HUES64 (cell line): Measurements from ENCODE around the gene MBNL1.

Source experiments
- H3K27ac ChIP-seq: 2 replicates; pipeline ENCODE4 v1.7.0; 2013; ENCODE audit warnings: low read depth, low read length, inconsistent platforms
- H3K27me3 ChIP-seq: 2 replicates; pipeline ENCODE4 v1.6.1; 2013; ENCODE audit warnings: mild to moderate bottlenecking, low read length; ENCODE audit not compliant: insufficient read depth
- H3K36me3 ChIP-seq: 2 replicates; pipeline ENCODE4 v1.6.1; 2013; ENCODE audit warnings: mild to moderate bottlenecking, low read length; ENCODE audit not compliant: insufficient read depth
- H3K4me1 ChIP-seq: 2 replicates; pipeline ENCODE4 v1.6.1; 2013; ENCODE audit warnings: mild to moderate bottlenecking, low read length, moderate library complexity; ENCODE audit not compliant: insufficient read depth
- H3K4me3 ChIP-seq: 2 replicates; pipeline ENCODE4 v1.5.1; 2013; ENCODE audit warnings: mild to moderate bottlenecking, low read length, moderate library complexity
- H3K9ac ChIP-seq: 2 replicates; pipeline ENCODE4 v1.6.1; 2013; ENCODE audit warnings: mild to moderate bottlenecking, low read depth, low read length
- H3K9me3 ChIP-seq: 2 replicates; pipeline ENCODE4 v1.6.1; 2013; ENCODE audit warnings: low read depth, low read length; ENCODE audit not compliant: insufficient read depth
- WGBS: fragments of 150-250, 120-280 bp; methylation state at CpG from one replicate; pipeline ENCODE4 v1.1.7; 2013; ENCODE audit warnings: missing lambda C conversion rate; 5-methylcytosine and 5-hydroxymethylcytosine counted together

MBNL1 gene

DNA sequence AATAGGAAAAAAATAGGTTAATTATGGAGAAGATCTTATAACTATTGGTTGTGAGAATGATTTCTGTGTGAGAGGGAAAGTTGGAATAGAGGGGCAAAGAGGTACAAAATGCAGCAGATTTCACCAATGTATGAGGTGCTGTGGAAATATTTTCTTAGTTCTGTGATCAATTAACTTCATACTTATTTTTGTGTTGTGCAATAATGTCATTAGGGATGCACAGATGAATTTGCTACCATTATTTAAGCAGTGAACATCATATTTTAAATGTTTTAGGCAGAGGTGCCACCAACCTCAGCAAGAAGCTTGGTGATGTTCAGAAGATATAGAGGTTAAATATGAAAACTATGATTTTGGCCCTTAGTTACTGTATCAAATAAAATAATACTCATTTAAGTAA lies 21.6 kb downstream of the MBNL1 start:
- Histone ChIP-seq H3K36me3 (no peaks in the 10 kb centered on the region), H3K4me3 (no peak overlapping the region), H3K9me3 (no peaks in the 10 kb centered on the region), H3K27me3 (no peaks in the 10 kb centered on the region), H3K4me1 (peaks cover 6% of the 10 kb centered on the region; the same call in 1 of the 2 replicates), H3K9ac (no peak overlapping the region), H3K27ac (no peak overlapping the region)

DNA sequence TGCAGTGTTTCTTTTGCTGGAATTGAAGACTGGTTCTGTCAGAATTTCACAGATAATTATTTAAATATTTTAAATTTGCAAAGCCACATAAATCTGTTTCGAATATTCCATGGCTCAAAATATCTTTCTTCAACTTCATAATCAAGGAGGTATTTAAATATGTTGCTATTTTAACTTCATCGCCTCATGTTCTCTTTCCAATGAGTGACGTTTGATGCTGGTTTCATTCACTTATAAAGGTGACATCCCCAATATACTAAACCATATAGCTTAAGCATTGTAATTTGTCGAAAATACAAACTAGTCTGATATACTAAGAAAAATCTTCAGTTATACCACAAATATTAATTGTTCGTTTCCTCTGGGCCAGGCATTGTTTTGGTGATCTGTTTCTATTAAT lies 22.5 kb downstream of the MBNL1 start:
- 91% methylated on average over 4 of the region's 5 CpGs for WGBS
- Histone ChIP-seq H3K27ac (no peak overlapping the region), H3K27me3 (no peaks in the 10 kb centered on the region), H3K9ac (no peak overlapping the region), H3K9me3 (no peaks in the 10 kb centered on the region), H3K4me1 (peaks cover 6% of the 10 kb centered on the region; the same call in 1 of the 2 replicates), H3K36me3 (no peaks in the 10 kb centered on the region), H3K4me3 (no peak overlapping the region)

GRCh38 chr3:152291649-152292066 lies 22.9 kb downstream of the MBNL1 start:
- Histone ChIP-seq H3K27me3 (no peaks in the 10 kb centered on the region), H3K27ac (no peak overlapping the region), H3K4me1 (peaks cover 6% of the 10 kb centered on the region; the same call in 1 of the 2 replicates), H3K9ac (no peak overlapping the region), H3K36me3 (no peaks in the 10 kb centered on the region), H3K4me3 (no peak overlapping the region), H3K9me3 (no peaks in the 10 kb centered on the region)
- 98% methylated on average over 4 of the region's 4 CpGs for WGBS

DNA sequence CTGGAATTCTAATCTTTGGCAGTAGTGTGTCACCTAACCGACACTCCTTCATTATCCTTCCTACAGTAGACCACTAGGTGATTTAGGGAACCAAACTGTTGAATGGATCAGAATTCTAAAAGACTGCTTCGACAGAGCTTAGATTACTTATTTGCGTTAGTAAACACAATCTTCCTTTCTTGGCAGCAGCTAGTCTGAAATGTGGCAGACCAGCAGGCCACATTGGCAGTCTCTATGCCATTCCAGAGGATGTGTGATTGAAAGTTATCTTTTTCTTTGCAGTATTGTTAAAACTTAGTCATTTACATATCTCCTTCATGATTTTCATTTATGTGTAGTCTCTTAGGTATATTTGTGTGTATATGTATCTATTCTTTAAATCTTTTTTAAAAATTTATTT lies 23.6 kb downstream of the MBNL1 start:
- H3K27me3 ChIP-seq, result no peaks in the 10 kb centered on the region
- H3K4me3 ChIP-seq, result no peak overlapping the region
- 96% methylated on average over 3 of the region's 3 CpGs for WGBS
- peaks cover 6% of the 10 kb centered on the region; the same call in 1 of the 2 replicates for H3K4me1 ChIP-seq
- no peak overlapping the region for H3K9ac ChIP-seq
- H3K27ac ChIP-seq, result no peak overlapping the region
- H3K9me3 ChIP-seq, result no peaks in the 10 kb centered on the region
- H3K36me3 ChIP-seq, result no peaks in the 10 kb centered on the region

DNA sequence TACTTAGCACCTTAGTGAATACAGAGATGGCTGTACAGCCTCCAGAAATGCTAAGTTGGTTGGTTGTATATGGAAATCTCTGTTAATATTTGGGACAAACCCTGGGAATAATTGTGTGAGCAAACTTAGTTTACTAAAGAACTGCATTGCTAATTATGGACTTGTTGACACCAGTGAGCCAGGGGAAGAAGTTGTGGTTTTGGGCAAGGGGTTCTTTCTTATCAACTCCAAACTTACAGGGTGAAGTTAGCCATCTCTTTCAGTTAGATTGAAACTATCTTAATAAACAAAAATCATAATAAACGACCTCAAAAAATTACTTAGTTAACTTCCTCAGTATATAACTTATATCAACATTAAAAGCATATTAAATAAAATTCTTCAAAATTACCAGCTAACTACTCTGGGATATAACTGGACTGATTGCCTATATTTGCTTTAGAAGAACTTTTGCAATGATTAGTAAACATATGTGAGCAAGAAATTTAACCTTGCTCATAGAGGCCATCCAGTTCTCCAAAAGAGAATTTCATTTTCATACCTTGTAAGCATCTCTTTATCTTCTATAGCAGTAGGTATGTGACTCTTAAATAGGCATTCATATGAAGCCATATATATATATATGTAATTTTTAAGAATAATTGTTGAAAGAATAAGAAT lies 24.7 kb downstream of the MBNL1 start:
- H3K27ac ChIP-seq, result no peak overlapping the region
- peaks cover 11% of the 10 kb centered on the region for H3K4me1 ChIP-seq
- H3K9ac ChIP-seq, result no peak overlapping the region
- no peaks in the 10 kb centered on the region for H3K36me3 ChIP-seq
- H3K4me3 ChIP-seq, result no peak overlapping the region
- H3K27me3 ChIP-seq, result no peaks in the 10 kb centered on the region
- H3K9me3 ChIP-seq, result no peaks in the 10 kb centered on the region
- WGBS, result 71% methylated on average over 1 of the region's 1 CpG

- Histone ChIP-seq H3K4me1 (peaks cover 23% of the 10 kb centered on the region), H3K36me3 (no peaks in the 10 kb centered on the region), H3K27ac (no peak overlapping the region), H3K4me3 (no peak overlapping the region), H3K9ac (no peak overlapping the region), H3K27me3 (no peaks in the 10 kb centered on the region), H3K9me3 (no peaks in the 10 kb centered on the region)
- 92% methylated on average over 1 of the region's 1 CpG for WGBS
These were observed 26.6 kb downstream of the MBNL1 start for GRCh38 chr3:152295344-152295743.

- Histone ChIP-seq H3K27me3 (no peaks in the 10 kb centered on the region), H3K9me3 (no peaks in the 10 kb centered on the region), H3K9ac (no peak overlapping the region), H3K4me1 (peaks cover 28% of the 10 kb centered on the region), H3K36me3 (no peaks in the 10 kb centered on the region), H3K4me3 (no peak overlapping the region), H3K27ac (no peak overlapping the region)
- 82% methylated on average over 1 of the region's 1 CpG for WGBS
These were observed 27.1 kb downstream of the MBNL1 start for GRCh38 chr3:152295806-152296205.

GRCh38 chr3:152296382-152296781 lies 27.7 kb downstream of the MBNL1 start:
- Histone ChIP-seq H3K9ac (no peak overlapping the region), H3K9me3 (no peaks in the 10 kb centered on the region), H3K36me3 (no peaks in the 10 kb centered on the region), H3K27me3 (no peaks in the 10 kb centered on the region), H3K27ac (no peak overlapping the region), H3K4me1 (peaks cover 34% of the 10 kb centered on the region), H3K4me3 (no peak overlapping the region)
- WGBS, result 97% methylated on average over 3 of the region's 3 CpGs

GRCh38 chr3:152296971-152297370 lies 28.2 kb downstream of the MBNL1 start:
- no peaks in the 10 kb centered on the region for H3K36me3 ChIP-seq
- no peaks in the 10 kb centered on the region for H3K27me3 ChIP-seq
- H3K9ac ChIP-seq, result no peak overlapping the region
- peaks cover 40% of the 10 kb centered on the region for H3K4me1 ChIP-seq
- no peaks in the 10 kb centered on the region for H3K9me3 ChIP-seq
- H3K4me3 ChIP-seq, result no peak overlapping the region
- H3K27ac ChIP-seq, result no peak overlapping the region
- 92% methylated on average over 1 of the region's 1 CpG for WGBS

- Histone ChIP-seq H3K9ac (peak overlapping the region; percentile 56), H3K27me3 (no peaks in the 10 kb centered on the region), H3K4me1 (peaks cover 55% of the 10 kb centered on the region), H3K36me3 (no peaks in the 10 kb centered on the region), H3K9me3 (no peaks in the 10 kb centered on the region), H3K4me3 (0 out of 2 replicates have a peak overlapping the region, but pooled peaks have one; percentile 24), H3K27ac (peak overlapping the region; percentile 39; the same call in 1 of the 2 replicates)
- 82% methylated on average over 14 of the region's 14 CpGs for WGBS
These were observed 29.9 kb downstream of the MBNL1 start for GRCh38 chr3:152298393-152299248.

DNA sequence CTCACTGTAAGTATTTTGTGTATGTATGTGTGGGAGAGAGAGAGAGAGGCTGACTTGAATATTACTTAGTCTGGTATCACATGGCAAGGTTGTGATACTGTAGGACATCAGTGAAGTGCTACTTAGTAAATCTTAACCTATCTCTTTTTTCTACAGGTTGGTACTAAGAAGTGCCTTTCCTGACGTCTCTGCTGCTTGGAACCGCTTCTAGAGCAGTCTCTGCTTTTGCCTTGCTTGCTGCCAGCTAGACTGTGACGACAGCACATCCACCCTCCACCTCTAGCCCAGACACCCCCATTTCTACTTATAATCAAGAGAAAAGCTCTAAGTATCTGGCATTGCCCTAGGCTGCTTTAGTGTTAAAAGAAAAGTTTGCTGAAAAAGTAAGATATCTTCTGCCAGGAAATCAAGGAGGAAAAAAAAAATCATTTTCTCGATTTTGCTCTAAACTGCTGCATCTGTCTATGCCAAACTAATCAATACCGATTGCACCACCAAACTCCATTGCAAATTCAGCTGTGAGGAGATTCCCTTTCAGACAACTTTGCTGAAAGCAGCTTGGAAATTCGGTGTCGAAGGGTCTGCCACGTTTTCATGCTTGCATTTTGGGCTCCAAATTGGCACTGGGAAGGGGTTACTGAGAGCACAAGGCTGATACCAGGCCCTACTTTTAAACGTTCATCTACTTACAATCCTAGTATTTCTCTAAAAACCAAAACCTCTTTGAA lies 30.7 kb downstream of the MBNL1 start:
- peak overlapping the region; percentile 39 for H3K27ac ChIP-seq
- no peak overlapping the region for H3K9ac ChIP-seq
- no peaks in the 10 kb centered on the region for H3K36me3 ChIP-seq
- no peaks in the 10 kb centered on the region for H3K27me3 ChIP-seq
- H3K4me3 ChIP-seq, result 0 out of 2 replicates have a peak overlapping the region, but pooled peaks have one; percentile 24
- no peaks in the 10 kb centered on the region for H3K9me3 ChIP-seq
- WGBS, result 80% methylated on average over 9 of the region's 9 CpGs
- peaks cover 63% of the 10 kb centered on the region for H3K4me1 ChIP-seq
